ENCODE results near the gene TRIM10. TPM values are rescaled to one million over a fixed set of nuclear protein-coding genes. Genes with fewer than 3 reads are reported as not detected.

The TRIM10 gene
- total RNA-seq, 4 donors from 2014 or later, result not detected

DNA sequence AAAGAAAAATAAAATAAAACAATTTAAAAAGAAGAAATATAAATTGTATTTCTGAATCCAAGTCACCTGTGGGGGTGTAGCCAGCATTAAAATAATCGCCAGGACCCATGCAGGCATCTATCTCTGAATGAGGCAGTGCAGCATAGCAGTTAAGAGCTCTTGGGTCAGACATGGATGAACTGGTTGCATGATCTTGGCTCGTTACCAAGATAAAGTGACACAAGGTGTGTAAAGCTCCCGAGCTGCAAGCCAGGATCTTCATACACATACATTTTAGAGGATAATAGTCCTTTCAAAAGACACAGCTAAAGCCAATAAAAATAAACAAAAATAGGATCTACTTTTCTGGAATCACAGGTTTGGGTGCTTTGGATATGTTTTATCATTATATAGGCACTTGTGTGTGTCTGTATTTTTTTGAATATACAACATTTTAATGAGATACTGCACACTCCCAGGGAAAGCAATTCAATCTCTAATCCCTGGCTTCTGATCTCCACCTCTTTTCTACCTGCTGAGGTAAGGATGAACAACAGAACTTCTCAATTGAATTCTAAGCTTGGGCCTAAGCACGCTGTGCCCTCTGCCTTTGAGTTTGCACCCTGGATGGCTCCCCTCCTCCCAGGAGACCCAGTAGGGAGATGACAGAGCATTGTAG is 8.9 kb downstream of the TRIM10 start:
- TF ChIP-seq, protein P1, sequence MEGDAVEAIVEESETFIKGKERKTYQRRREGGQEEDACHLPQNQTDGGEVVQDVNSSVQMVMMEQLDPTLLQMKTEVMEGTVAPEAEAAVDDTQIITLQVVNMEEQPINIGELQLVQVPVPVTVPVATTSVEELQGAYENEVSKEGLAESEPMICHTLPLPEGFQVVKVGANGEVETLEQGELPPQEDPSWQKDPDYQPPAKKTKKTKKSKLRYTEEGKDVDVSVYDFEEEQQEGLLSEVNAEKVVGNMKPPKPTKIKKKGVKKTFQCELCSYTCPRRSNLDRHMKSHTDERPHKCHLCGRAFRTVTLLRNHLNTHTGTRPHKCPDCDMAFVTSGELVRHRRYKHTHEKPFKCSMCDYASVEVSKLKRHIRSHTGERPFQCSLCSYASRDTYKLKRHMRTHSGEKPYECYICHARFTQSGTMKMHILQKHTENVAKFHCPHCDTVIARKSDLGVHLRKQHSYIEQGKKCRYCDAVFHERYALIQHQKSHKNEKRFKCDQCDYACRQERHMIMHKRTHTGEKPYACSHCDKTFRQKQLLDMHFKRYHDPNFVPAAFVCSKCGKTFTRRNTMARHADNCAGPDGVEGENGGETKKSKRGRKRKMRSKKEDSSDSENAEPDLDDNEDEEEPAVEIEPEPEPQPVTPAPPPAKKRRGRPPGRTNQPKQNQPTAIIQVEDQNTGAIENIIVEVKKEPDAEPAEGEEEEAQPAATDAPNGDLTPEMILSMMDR (IDR thresholded peaks at IDR 0.05; ENCODE audit: low read depth), result no peak

- TF ChIP-seq, protein P1 (IDR thresholded peaks at IDR 0.05; ENCODE audit: low read depth), result no peak
Measured at GRCh38 chr6:30151580-30151979, 9.4 kb downstream of the TRIM10 start.

- TF ChIP-seq, protein P1 (IDR thresholded peaks at IDR 0.05; ENCODE audit: low read depth), result no peak
Measured at GRCh38 chr6:30150671-30151395, 10.2 kb downstream of the TRIM10 start.

DNA sequence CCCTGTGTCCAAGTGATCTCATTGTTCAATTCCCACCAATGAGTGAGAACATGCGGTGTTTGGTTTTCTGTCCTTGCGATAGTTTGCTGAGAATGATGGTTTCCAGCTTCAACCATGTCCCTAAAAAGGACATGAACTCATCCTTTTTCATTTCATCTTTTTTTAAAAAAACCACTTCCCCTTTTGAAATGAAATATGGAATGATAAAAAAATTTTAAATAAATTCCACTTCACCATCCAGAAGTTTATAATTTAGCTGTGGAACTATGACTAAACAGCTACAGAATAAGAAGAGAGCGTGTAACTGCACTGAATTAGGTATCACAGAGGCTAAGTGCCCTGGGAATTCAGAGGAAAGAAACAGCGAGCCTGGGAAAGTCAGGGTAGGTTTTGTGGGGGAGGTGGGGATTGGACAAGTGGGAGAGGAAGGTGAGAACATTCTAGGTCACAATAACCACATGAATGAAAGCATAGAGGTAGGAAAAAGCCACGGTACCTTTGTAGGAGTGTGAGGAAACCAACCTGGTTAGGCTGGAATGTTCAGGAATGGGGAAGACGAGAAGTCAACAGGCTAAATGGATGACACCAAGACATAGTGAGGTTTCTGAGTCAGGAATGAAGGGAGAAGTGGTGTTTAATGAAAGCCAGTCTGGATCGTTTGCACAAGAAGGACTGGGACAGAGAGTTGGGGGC is 11.0 kb downstream of the TRIM10 start:
- TF ChIP-seq, protein P1 (IDR thresholded peaks at IDR 0.05; ENCODE audit: low read depth), result no peak

GRCh38 chr6:30149234-30149633 is 11.8 kb downstream of the TRIM10 start:
- TF ChIP-seq, protein P1 (IDR thresholded peaks at IDR 0.05; ENCODE audit: low read depth), result no peak

DNA sequence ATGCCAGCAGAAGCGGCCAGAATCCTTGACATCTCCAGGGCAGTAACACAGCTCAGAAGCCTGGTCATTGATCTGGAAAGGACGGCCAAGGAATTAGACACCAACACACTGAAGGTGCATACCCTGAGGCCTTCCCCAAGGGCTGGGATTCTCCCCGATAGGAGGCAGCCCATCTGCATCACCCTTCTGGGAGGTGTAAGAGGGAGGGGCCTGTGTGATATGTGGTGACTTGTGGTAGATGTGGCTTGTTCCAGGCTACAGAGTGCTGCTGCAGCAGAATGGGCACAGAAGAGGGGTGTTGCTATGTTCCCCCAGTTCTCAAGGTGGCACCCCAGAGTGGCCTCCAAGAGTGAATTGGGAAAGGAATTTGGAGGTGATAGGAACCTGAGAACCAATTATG is 13.9 kb downstream of the TRIM10 start:
- TF ChIP-seq, protein P1 (IDR thresholded peaks at IDR 0.05; ENCODE audit: low read depth), result no peak

DNA sequence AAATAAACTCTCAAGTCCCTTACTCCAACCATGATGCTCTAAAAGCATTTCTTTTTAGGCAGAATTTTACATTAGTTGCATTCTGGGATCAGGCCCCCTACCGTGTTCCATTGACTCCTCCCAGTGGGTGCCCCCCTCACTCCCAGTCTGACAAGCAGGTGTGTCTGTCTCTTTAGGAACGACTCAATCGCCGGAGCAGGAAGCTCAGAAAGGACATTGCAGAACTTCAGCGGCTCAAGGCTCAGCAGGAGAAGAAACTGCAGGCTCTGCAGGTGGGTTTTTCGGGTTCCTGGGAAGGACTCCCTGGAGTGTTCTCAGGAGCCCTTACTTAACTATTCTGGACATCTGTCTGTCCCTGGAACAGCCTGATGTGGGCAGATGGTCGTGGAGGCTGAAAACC is 15.2 kb downstream of the TRIM10 start:
- TF ChIP-seq, protein P1 (IDR thresholded peaks at IDR 0.05; ENCODE audit: low read depth), result no peak
